H9 (cell line): ENCODE results near the gene PTGER3. TPM values are rescaled to one million over a fixed set of nuclear protein-coding genes. Genes with fewer than 3 reads are reported as not detected.

ENCODE experiments used
- DNase-seq: peaks from one replicate; pipeline ENCODE4 v3.0.0-alpha.2; 2017
- H2AFZ ChIP-seq: one replicate; pipeline ENCODE4 v1.6.1; 2013; ENCODE audit warnings: mild to moderate bottlenecking, low read length, control low read depth, moderate library complexity
- H2AK5ac ChIP-seq: 2 replicates; pipeline ENCODE4 v1.6.1; 2013; ENCODE audit warnings: low read length, control low read depth, mixed read lengths; ENCODE audit not compliant: insufficient read length
- H2BK120ac ChIP-seq: one replicate; pipeline ENCODE4 v1.6.1; 2013; ENCODE audit warnings: low read depth, mild to moderate bottlenecking, low read length, control low read depth, inconsistent platforms; ENCODE audit not compliant: poor library complexity, severe bottlenecking
- H2BK12ac ChIP-seq: 2 replicates; pipeline ENCODE4 v1.6.1; 2013; ENCODE audit warnings: low read length, control low read depth, mixed read lengths, low read depth; ENCODE audit not compliant: insufficient read length
- H2BK15ac ChIP-seq: 2 replicates; pipeline ENCODE4 v1.6.1; 2013; ENCODE audit warnings: low read depth, low read length, control low read depth
- H2BK20ac ChIP-seq: one replicate; pipeline ENCODE4 v1.6.1; 2013; ENCODE audit warnings: low read depth, mild to moderate bottlenecking, low read length, control low read depth, inconsistent platforms; ENCODE audit not compliant: poor library complexity, severe bottlenecking
- H2BK5ac ChIP-seq: 2 replicates; pipeline ENCODE4 v1.6.1; 2013; ENCODE audit warnings: low read length, control low read depth, mixed read lengths; ENCODE audit not compliant: insufficient read length
- H3K14ac ChIP-seq: 2 replicates; pipeline ENCODE4 v1.6.1; 2013; ENCODE audit warnings: low read length, control low read depth; ENCODE audit not compliant: insufficient read depth
- H3K18ac ChIP-seq: 2 replicates; pipeline ENCODE4 v1.6.1; 2013; ENCODE audit warnings: low read depth, mild to moderate bottlenecking, mixed read lengths, low read length, control low read depth; ENCODE audit not compliant: insufficient read length
- H3K23ac ChIP-seq: 2 replicates; pipeline ENCODE4 v1.6.1; 2013; ENCODE audit warnings: low read length, control low read depth, mixed read lengths, low read depth; ENCODE audit not compliant: insufficient read length
- H3K23me2 ChIP-seq: 2 replicates; pipeline ENCODE4 v1.6.1; 2013; ENCODE audit warnings: low read depth, mild to moderate bottlenecking, mixed read lengths, low read length, control low read depth; ENCODE audit not compliant: insufficient read length, poor library complexity, severe bottlenecking
- H3K27ac ChIP-seq: 2 replicates; pipeline ENCODE4 v1.5.1; 2013; ENCODE audit warnings: low read length, control low read depth, mixed read lengths, low read depth; ENCODE audit not compliant: insufficient read length
- H3K27me3 ChIP-seq: 2 replicates; pipeline ENCODE4 v1.6.1; 2013; ENCODE audit warnings: low read length, control low read depth, inconsistent platforms; ENCODE audit not compliant: insufficient read depth
- H3K4ac ChIP-seq: 2 replicates; pipeline ENCODE4 v1.6.1; 2013; ENCODE audit warnings: low read depth, mild to moderate bottlenecking, control low read depth, inconsistent platforms, low read length, moderate library complexity
- H3K4me1 ChIP-seq: 2 replicates; pipeline ENCODE4 v1.6.1; 2013; ENCODE audit warnings: low read length, control low read depth, inconsistent platforms; ENCODE audit not compliant: insufficient read depth
- H3K4me2 ChIP-seq: 2 replicates; pipeline ENCODE4 v1.6.1; 2013; ENCODE audit warnings: low read length, control low read depth, mixed read lengths; ENCODE audit not compliant: insufficient read length, insufficient read depth
- H3K56ac ChIP-seq: 2 replicates; pipeline ENCODE4 v1.6.1; 2013; ENCODE audit warnings: low read depth, mild to moderate bottlenecking, mixed read lengths, low read length, control low read depth; ENCODE audit not compliant: insufficient read length
- H3K79me1 ChIP-seq: 2 replicates; pipeline ENCODE4 v1.6.1; 2013; ENCODE audit warnings: low read depth, mild to moderate bottlenecking, moderate library complexity, low read length, control low read depth, inconsistent platforms; ENCODE audit not compliant: insufficient read depth, poor library complexity, severe bottlenecking
- H3K79me2 ChIP-seq: 2 replicates; pipeline ENCODE4 v1.6.1; 2013; ENCODE audit warnings: low read length, control low read depth, inconsistent platforms; ENCODE audit not compliant: insufficient read depth
- H3K9ac ChIP-seq: 2 replicates; pipeline ENCODE4 v1.6.1; 2013; ENCODE audit warnings: low read length, control low read depth, mixed read lengths; ENCODE audit not compliant: insufficient read length; ENCODE audit errors: extremely low read depth
- H3K9me3 ChIP-seq: one replicate; pipeline ENCODE4 v1.6.1; 2013; ENCODE audit warnings: low read depth, low read length, inconsistent platforms; ENCODE audit not compliant: control insufficient read depth
- H3T11ph ChIP-seq: one replicate; pipeline ENCODE4 v1.6.1; 2013; ENCODE audit warnings: mild to moderate bottlenecking, low read length, control low read depth, inconsistent platforms
- H4K20me1 ChIP-seq: one replicate; pipeline ENCODE4 v1.6.1; 2013; ENCODE audit not compliant: control insufficient read depth, insufficient read length, insufficient read depth
- H4K5ac ChIP-seq: 2 replicates; pipeline ENCODE4 v1.6.1; 2013; ENCODE audit warnings: low read depth, mild to moderate bottlenecking, mixed read lengths, low read length, control low read depth; ENCODE audit not compliant: insufficient read length
- H4K8ac ChIP-seq: replicated peaks from 2 replicates; pipeline ENCODE4 v1.6.1; 2013; ENCODE audit warnings: low read length, control low read depth, mixed read lengths, low read depth; ENCODE audit not compliant: insufficient read length
- H4K91ac ChIP-seq: 2 replicates; pipeline ENCODE4 v1.6.1; 2013; ENCODE audit warnings: low read depth, mild to moderate bottlenecking, moderate library complexity, mixed read lengths, low read length, control low read depth; ENCODE audit not compliant: insufficient read length
- H3K27ac Mint-ChIP-seq, 3 experiments: 2 replicates in 2 of 3; 3 replicates in 1 of 3; pipeline ENCODE4 v1.8.0; 2020 to 2021; ENCODE audit warnings: mixed read lengths in 3 of 3, mild to moderate bottlenecking in 1 of 3, moderate library complexity in 1 of 3
- H3K27me3 Mint-ChIP-seq: 2 replicates; pipeline ENCODE4 v1.8.0; 2021; ENCODE audit warnings: low read depth, mild to moderate bottlenecking, moderate library complexity, mixed read lengths
- H3K36me3 Mint-ChIP-seq, 3 experiments: 2 replicates in 2 of 3; 3 replicates in 1 of 3; pipeline ENCODE4 v1.8.0; 2020 to 2021; ENCODE audit warnings: low read depth in 3 of 3, mixed read lengths in 3 of 3; ENCODE audit not compliant: insufficient read depth in 1 of 3
- H3K4me1 Mint-ChIP-seq, 2 experiments: 2 replicates each; pipeline ENCODE4 v1.8.0; 2020; ENCODE audit warnings: mixed read lengths in 2 of 2
- H3K4me3 Mint-ChIP-seq, 2 experiments: 2 replicates in 1 of 2; 3 replicates in 1 of 2; pipeline ENCODE4 v1.8.0; 2020 to 2021; ENCODE audit warnings: mild to moderate bottlenecking in 2 of 2, mixed read lengths in 2 of 2, moderate library complexity in 1 of 2
- H3K9me3 Mint-ChIP-seq, 2 experiments: 2 replicates in 1 of 2; 3 replicates in 1 of 2; pipeline ENCODE4 v1.8.0; 2020; ENCODE audit warnings: mild to moderate bottlenecking in 2 of 2, mixed read lengths in 2 of 2, moderate library complexity in 1 of 2
- CTCF ChIP-seq: fragments of 200-600 bp; sonication (generic); conservative IDR thresholded peaks from 3 replicates; pipeline ENCODE4 v1.8.0; 2021; ENCODE audit warnings: antibody characterized with exemption, mild to moderate bottlenecking
- WGBS: extraction: QIAGEN DNeasy Blood & Tissue Kit; methylation state at CpG from one replicate; pipeline ENCODE4 v1.1.7; 2013; ENCODE audit warnings: missing lambda C conversion rate, low lambda C conversion rate, mixed read lengths; ENCODE audit not compliant: insufficient read length; ENCODE audit errors: extremely low coverage; 5-methylcytosine and 5-hydroxymethylcytosine counted together
- total RNA-seq: library from RNA; stranded (reverse); gene quantifications from 2 replicates; pipeline ENCODE4 v1.2.1, GENCODE V29; 2021

Gene PTGER3
- total RNA-seq, 1 experiment from 2014 or later: 0.26 TPM

- H3K4me1 ChIP-seq: no peaks in the 10 kb centered on the region
- Mint-ChIP-seq H3K4me1 (no peaks in the 10 kb centered on the region), H3K27ac (no peak overlapping the region), H3K27me3 (no peaks in the 10 kb centered on the region), H3K4me3 (no peak overlapping the region), H3K36me3 (peaks cover 32 to 78% (median 75%) of the 10 kb centered on the region in 3 experiments; a peak in 6 of 7 replicates), H3K9me3 (no peaks in the 10 kb centered on the region)
- H3K9me3 ChIP-seq: no peaks in the 10 kb centered on the region
- no peak overlapping the region for H2AK5ac ChIP-seq
- no peaks in the 10 kb centered on the region for H3K23me2 ChIP-seq
- WGBS: no CpG with 5 or more reads among the region's 6 CpGs
- H3K79me1 ChIP-seq: no peaks in the 10 kb centered on the region
- H3K4ac ChIP-seq: no peak overlapping the region
- H3K18ac ChIP-seq: no peak overlapping the region
- H3K23ac ChIP-seq: no peak overlapping the region
- H4K20me1 ChIP-seq: no peaks in the 10 kb centered on the region
- H3K9ac ChIP-seq: no peak overlapping the region
- no peak overlapping the region for H2BK120ac ChIP-seq
- no peak overlapping the region for H4K5ac ChIP-seq
- H3K56ac ChIP-seq: no peak overlapping the region
- TF ChIP-seq CTCF: no peak
- no peak overlapping the region for H2BK20ac ChIP-seq
- no peak overlapping the region for H2BK12ac ChIP-seq
- no peak overlapping the region for H4K8ac ChIP-seq
- no peak overlapping the region for H2BK5ac ChIP-seq
- no peak for DNase-seq
- H3K14ac ChIP-seq: no peak overlapping the region
- no peak overlapping the region for H2AFZ ChIP-seq
- no peaks in the 10 kb centered on the region for H3K79me2 ChIP-seq
- H3K27ac ChIP-seq: no peak overlapping the region
- no peak overlapping the region for H3T11ph ChIP-seq
- H2BK15ac ChIP-seq: no peak overlapping the region
- H4K91ac ChIP-seq: no peak overlapping the region
- H3K27me3 ChIP-seq: no peaks in the 10 kb centered on the region
- no peak overlapping the region for H3K4me2 ChIP-seq
Measured at GRCh38 chr1:71068325-71069240, 21.0 kb upstream of the PTGER3 start.
